GM21367 (cell line): ENCODE measurements around the gene ANKRD45.
A peak's percentile ranks its signal among the peaks of the same experiment; 100 is the strongest.
"Not testable (repeated sequence)": the region's sequence is repeated elsewhere in the genome, so short reads cannot be mapped to it uniquely, and the experiment has no call there.

Experiments
- ATAC-seq: cut with Tn5 transposase; IDR thresholded peaks from one replicate; pipeline ENCODE4 v1.9.1; 2021; ENCODE audit not compliant: unreplicated experiment

Gene ANKRD45, protein sequence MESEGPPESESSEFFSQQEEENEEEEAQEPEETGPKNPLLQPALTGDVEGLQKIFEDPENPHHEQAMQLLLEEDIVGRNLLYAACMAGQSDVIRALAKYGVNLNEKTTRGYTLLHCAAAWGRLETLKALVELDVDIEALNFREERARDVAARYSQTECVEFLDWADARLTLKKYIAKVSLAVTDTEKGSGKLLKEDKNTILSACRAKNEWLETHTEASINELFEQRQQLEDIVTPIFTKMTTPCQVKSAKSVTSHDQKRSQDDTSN

DNA sequence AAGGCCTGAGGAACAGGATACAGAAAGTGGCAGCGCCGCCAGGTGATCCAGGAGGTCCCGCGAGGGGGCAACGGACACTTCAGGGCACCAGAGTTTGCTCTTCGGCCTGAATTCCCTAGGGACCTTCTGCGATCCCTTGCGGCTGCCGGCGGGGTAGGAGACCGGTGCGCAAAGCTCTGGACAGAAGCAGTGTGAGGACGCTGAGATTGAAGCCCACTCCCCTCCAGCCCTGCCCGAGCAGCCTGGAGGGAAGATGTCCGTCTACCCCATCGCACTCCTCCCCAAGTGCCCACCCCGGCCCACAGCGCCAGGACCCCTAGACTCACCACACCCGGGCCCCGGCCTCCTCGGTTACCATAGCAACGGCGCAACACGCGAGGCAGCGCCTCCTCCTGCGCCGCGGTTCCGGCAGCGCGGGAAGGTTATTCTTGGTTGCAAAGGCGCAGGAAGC lies at the start of gene ANKRD45:
Gene ANKRD45, minus strand, starts transcription at position 361 of the 451 bp plus-strand sequence. CDS start 10,433 bp downstream, outside the sequence.
- no peak for ATAC-seq

DNA sequence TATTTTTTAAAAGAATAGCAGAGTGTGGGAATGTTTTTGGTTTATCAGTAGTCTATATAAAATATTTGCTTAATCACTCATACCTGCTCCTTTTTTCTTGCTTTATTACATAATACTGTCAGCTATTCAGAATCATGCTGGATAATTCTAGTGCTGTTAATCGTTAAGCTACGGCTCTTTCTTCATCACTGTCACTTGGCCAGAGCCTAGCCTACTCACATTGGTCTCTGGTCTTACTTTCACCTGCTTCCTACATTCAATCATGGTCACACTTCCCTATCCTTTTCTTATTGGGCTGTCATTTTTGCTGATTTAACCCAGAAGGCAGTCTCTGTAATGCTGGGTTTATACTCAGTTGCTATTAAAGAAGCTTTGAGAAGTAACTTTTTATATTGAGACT lies 47.6 kb upstream of the ANKRD45 start:
- no peak for ATAC-seq

DNA sequence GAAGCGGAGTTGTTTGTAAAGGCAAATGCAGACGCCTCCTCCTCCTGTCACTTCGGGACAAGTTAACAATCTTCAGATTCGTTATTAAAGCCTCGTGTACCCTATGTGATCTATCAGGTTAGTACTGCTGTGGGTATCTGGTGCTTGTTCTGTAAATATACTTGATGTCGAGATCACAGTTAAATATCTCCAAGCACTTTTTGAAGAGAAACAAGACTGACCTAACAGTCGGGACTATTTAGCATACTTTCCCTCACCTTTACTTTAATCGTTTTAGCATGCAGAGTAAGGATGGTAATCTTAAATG lies 45.8 kb upstream of the ANKRD45 start:
- no peak for ATAC-seq

DNA sequence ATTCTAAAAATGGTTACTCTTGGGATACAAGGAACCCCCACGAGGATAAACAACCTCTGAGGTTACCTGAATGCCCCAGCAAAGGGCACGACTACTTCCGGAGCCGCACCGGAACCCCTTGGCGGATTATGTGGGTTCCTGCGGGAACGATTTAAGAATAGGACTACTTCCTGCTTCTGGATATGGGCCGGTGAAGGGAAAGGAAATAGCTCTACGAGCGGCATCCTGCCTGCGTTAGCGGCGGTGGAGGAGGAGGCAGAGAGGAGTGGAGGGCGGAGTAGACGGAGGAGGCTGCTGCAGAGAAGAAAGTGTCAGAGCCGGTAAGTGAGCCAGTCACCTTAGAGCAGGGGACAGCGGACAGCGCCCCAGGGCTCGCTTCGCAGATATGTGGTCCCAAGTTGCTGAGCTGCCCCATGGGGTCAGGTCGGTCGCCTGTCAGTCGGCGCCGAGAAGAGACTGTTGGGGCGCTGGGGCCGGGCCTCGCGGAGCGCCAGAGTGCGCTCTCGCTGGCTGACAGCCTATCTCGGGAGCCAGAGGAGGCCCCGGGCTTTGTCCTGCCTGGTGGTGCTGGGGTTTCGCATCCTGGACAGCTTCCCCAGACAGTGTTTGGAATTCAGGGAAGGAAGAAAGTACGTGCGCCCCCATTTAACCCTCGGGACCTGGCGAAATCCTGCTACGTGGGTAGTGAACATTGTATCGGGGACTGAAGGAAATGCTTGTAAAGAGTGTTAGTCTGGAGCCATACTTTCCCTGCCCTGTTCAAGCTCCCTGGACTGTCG lies 45.3 kb upstream of the ANKRD45 start, which contains the start of gene KLHL20:
Gene KLHL20, plus strand, starts transcription at position 223 of the 779 bp plus-strand sequence. CDS start 1,063 bp downstream, outside the sequence.
- ATAC-seq, result peak; percentile 86

DNA sequence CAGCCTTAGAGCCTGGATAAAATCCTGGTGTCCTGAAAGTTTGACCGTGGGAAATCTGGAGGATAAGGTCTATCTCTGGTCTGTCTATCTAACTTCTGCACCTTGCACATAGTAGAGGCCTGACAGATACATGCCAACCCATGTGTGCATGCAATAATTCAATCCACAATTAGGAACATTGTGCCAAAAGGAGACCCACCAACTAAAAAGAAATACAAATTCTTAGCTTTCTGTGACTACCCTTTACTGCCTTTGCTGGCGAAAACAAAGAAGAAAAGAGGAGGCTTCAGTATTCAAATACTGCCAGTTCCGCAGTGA lies 44.7 kb upstream of the ANKRD45 start:
- no peak for ATAC-seq

DNA sequence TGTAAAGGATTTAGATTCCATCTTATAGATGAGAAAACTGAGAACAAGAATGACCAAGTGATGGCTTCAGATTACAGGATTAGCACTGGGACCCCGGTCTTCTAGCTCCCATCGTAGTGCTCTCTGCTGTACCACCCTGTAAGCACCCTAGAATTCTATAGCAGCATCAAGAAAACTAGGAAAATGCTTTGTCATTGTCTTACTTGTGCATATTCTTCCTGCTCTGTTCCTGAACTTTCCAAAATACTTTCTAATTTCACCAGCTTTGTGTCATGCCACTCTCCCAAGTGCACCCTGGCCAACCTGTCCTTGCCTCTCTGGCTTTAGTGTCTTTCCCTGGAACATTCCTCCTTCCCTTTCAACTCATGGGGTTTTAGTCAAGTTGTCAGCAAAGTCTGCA lies 39.1 kb upstream of the ANKRD45 start:
- ATAC-seq, result no peak

DNA sequence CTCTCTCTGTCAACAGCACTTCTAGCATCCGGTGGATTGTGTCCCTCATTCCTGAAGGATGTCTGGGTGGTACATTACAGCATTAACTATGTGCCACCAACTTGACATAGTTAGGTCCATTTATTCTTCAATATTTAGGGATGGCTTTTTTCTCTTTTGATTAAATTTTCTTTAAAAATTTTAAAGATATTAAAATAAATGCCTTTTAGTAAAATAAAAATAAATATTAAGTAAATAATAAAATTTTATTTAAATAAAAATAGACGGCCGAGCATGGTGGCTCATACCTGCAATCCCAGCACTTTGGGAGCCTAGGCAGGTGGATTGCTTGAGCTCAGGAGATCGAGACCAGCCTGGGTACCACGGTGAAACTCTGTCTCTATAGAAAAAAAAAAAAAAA lies 35.5 kb upstream of the ANKRD45 start:
- ATAC-seq, result no peak

DNA sequence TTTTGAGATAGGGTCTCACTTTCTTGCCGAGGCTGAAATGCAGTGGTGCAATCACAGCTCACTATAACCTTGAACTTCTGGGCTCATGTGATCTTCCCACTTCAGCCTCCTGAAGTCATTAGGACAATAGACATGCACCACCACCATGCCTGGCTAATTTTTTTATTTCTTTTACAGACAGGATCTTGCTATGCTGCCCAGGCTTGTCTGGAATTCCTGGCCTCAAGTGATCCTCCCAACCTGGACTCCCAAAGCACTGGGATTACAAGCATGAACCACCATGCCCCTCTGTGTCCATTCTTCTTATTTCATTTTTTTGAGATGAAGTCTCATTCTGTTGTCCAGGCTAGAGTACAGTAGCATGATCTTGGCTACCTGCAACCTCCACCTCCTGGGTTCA lies 33.1 kb upstream of the ANKRD45 start:
- no peak for ATAC-seq

DNA sequence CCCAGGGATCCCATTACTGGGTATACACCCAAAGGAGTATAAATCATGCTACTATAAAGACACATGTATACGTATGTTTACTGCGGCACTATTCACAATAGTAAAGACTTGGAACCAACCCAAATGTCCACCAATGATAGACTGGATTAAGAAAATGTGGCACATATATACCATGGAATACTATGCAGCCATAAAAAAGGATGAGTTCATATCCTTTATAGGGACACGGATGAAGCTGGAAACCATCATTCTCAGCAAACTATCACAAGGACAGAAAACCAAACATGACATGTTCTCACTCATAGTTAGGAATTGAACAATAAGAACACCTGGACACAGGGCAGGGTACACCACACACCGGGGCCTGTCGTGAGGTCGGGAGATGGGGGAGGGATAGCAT lies 31.6 kb upstream of the ANKRD45 start:
- ATAC-seq, result not testable (repeated sequence)

DNA sequence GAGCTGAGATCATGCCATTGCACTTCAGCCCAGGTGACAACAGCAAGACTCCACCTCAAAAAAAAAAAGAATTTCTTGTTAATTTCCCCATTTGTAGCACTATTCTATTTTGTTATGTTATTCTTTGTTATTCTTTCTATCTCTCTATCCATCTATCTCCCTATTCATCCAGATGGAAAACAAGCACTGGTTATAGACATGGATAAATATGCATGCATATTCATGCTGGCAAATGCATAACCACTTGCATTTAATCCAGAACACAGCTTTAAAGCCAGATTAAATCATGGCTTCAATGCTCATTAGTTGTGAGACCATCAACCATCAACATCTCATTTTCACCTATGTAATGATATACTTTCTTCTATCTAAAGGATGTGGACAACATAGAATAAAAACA lies 23.6 kb upstream of the ANKRD45 start:
- ATAC-seq, result no peak

DNA sequence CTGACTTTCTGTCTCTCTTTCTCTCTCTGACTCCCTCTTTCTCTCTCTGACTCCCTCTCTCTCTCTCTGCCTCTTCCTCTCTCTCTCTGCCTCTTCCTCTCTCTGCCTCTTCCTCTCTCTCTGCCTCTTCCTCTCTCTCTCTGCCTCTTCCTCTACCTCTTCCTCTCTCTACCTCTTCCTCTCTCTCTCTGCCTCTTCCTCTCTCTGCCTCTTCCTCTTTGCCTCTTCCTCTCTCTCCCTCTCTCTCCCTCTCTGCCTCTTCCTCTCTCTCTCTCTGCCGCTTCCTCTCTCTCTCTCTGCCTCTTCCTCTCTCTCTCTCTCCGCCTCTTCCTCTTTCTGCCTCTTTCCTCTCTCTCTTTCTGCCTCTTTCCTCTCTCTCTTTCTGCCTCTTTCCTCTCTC lies 18.6 kb upstream of the ANKRD45 start:
- ATAC-seq, result no peak

DNA sequence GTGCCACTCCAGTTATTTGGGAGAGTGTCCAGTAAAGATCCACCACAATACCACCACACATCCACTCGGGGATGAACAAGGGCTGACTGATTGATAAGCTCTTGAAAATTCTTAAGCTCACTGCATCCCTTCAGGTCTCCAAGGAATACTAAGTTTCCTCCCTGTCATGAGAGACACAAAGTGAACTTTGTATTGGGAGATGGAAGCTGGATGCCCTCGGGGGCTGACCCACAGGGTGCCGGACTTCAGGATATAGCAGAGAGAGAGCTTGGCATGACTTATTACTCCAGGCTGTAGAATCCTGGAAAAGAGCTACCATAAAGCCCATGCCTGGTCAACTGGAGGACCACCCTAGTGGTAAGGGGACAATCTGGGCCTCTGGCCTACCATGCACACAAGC lies 15.5 kb upstream of the ANKRD45 start:
- ATAC-seq, result not testable (repeated sequence)

DNA sequence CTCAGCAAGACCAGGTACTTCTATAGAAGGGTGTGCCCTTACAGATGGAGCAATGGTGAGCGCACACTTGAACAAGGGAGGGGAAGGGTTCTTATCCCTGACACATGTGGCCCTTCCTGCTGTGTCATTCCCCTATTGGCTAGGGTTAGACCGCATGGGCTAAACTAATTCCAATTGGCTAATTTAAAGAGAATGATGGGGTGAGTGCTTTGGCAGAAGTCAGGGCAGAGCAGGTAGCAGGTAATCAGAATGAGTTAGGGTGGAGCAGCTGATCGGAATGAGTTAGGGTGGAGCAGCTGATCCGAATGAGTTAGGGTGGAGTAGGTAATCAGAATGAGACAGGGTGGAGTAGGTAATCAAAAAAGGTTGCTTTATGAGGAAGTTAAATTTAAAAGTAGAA lies 14.2 kb upstream of the ANKRD45 start:
- ATAC-seq, result not testable (repeated sequence)

DNA sequence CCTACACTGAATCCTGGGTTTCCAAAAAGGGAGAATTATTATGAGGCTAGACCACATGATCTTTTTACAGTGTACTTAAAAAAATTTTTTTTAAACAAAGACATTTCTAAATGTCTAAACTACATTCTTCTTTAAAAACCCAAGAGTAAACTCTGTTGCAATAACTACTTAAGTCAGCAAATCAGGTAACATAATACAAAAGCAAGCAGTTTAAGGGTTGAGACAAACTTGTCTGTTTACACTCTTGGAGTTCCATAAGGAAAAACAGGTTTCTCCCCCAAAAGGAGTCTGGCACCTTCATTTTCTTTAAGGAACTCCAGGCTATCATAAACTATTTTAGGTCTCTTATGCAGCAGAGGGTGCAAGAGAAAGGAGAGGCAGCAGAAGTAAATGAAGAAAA lies 12.5 kb upstream of the ANKRD45 start:
- no peak for ATAC-seq

DNA sequence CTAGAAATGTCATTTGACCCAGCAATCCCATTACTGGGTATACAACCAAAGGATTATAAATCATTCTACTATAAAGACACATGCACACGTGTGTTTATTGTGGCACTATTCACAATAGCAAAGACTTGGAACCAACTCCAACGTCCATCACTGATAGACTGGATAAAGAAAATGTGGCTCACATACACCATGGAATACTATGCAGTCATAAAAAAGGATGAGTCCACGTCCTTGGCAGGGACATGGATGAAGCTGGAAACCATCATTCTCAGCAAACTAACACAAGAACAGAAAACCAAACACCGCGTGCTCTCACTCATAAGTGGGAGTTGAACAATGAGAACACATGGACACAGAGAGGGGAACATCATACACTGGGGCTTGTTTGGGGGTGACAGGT lies 10.5 kb upstream of the ANKRD45 start:
- not testable (repeated sequence) for ATAC-seq

DNA sequence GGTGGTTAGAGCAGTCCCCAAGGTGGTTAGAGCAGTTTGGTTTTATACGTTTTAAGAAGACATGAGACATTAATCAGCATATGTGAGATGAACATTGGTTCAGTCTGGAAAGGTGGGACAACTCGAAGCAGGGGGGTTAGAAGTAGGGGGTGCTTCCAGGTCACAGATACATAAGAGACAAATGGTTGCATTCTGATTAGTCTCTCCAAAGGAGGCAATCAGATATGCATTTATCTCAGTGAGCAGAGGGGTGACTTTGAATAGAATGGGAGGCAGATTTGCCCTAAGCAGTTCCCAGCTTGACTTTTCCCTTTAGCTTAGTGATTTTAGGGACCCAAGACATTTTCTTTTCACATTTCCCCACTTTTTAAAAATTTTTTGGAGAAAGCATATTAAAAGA lies 4.8 kb upstream of the ANKRD45 start:
- not testable (repeated sequence) for ATAC-seq

DNA sequence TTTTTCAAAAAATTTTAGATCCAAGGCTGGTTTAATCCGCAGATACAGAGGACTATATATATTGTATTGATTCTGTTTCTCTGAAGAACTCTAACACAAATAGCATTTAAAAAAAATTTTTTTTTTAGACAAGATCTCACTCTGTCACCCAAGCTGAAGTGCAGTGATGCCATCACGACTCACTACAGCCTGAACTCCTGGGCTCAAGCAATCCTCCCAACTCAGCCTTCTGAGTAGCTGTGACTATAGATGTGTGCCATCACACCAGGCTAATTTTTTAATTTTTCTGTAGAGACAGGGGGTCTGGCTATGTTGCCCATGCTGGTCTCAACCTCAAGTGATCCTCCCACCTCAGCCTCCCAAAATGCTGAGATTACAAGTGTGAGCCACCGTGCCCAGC lies 3.0 kb downstream of the ANKRD45 start:
- ATAC-seq, result no peak

DNA sequence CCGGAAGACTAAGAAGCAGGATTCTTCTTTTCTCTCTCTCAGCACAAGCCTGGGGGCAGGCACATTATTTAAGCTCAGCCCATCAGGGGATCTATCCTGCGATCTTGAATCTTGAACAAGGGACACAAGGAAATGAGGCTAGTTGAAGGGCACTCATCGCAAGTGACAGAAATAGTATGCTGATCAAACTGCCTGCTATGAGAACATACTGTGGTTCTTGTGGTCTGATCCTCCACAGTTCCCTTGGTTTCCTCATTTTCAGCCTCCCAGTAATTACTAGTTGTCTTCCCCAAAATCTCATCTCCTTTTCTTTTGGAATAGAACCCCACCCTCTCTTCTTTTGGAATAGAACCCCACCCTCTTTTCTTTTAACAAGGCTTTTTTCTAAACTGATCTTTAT lies 6.5 kb downstream of the ANKRD45 start:
- ATAC-seq, result no peak

DNA sequence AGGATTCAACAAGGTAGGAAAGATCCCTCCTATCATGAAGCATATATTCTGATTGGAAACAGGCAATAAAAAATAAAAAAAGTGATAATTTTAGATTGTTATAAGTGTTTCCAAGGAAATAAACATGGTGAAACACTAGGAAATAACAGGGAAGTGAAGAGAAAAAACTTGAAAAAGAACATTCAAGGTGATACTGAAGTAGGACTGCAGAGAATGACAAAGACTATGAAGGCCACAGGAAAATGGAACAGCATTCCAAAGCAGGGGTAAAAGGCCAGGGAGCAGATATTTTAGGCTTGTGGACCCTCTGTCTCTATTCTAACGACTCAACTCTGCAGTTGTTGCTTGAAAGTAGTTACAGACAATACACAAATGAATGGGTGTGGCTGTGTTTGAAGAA lies 7.9 kb downstream of the ANKRD45 start:
- no peak for ATAC-seq

DNA sequence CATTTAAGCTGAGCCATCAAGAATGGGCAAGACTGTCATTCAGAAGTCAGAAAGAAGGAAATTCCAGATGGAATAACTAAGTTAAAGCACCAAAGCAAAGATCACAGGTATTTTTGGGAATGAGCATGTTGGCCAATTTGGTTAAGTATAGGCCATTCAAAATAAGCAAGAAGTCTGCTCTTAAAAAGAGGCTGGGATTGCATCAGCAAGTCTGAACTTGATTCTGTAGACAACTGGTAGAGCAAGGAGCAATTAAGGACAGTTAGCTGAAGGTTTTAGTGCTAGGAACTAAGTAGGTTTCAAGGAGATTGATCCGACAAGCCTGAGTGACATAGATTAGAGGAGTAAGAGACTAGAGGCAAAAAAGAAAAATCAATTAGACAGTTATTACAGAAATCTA lies 8.4 kb downstream of the ANKRD45 start:
- ATAC-seq, result no peak

DNA sequence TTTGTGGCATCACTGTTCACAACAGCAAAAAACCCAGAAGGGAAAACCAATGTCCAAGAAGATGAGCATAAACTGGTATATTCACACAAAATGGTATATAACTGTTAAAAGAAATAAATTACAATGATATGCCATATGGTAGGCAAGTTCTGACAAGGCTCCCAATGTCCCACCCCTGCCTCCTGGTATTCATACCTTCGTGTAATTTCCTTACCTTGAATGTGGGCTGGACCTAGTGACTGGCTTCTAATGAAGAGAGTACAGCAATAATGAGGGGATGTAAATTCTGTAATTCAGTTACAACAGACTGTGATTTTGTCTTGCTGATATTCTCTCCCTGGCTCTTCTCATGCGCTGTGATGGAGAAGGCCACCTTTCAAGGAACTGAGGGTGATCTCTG lies 9.3 kb downstream of the ANKRD45 start:
- ATAC-seq, result no peak

DNA sequence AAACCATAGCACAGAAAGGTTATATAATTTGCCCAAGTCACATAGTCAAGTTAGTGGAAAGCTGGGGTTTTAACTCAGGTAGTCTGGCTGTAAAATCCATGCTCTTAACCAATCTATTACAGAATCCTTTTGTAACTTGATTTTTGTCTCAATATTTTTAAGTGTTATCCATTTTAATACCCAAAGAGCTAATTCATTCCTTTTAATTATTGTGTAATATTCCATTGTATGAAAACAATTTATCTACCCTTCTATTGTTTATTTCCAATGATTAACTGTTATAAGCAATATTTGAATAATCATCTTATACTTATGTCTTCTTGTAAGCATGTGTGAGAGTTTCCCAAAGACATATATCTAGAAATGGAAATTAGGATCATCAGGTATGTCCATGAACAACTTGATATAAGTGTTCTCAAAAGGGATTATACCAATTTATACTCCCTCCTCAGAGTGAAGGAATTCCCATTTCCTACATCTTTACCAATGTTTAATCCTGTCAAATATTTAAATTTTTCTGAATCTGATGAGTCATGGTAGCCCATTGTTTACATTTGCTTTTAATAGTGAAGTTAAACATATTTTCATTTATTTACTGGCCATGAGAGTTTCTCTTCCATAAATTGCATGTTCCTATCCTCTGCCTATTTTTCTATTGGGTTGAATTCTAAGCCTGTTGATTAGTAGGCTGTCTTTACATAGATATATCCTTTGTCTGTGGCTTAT lies 20.6 kb downstream of the ANKRD45 start:
- ATAC-seq, result no peak
